ENCODE results near the gene ZNF473.
A peak's percentile ranks its signal among the peaks of the same experiment; 100 is the strongest.
"Not testable (repeated sequence)": the region's sequence is repeated elsewhere in the genome, so short reads cannot be mapped to it uniquely, and the experiment has no call there.

Gene ZNF473

DNA sequence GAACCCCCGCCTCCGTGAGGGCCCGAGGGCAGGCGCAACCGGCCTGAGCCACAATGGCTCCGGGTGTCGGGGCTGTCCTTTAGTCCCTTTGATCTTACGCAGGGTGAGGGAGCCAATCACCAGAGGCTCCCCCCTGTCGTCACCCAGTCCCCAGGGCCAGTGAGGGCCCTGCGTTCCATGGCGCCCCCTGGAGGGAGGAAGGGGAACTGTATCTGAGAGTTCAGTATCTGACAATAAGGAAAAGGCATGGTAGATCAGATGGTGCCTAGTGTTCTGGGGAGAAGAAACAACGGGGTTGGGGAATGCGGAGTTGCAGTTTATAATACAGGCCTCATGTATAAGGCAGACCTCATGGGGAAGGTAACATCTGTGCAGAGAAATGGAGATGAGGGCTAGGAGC lies 72.1 kb downstream of the ZNF473 start:
- DNase-seq (ENCODE audit: low read depth in 2 of 3, low spot score in 1 of 3) = not testable (repeated sequence)

DNA sequence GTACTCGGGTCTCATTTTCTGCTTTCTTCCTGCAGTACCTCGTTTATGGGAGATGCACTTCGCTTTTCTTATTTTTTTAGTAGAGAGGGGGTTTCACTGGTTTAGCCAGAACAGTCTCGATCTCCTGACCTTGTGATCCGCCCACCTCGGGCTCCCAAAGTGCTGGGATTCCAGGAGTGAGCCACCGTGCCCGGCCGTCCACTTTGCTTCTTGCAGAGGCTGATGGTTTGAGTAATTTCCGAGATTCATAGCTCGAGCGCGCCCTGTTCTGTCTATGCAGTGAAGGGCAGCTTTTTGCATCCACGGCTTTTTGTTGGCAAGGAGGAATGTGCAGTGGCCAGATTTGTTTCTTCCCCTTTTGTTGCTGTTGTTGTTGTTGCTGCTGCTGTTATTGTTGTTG lies 73.1 kb downstream of the ZNF473 start:
- peak in 1 of 3 donors; percentile 5 for DNase-seq (ENCODE audit: low read depth in 2 of 3, low spot score in 1 of 3)

DNA sequence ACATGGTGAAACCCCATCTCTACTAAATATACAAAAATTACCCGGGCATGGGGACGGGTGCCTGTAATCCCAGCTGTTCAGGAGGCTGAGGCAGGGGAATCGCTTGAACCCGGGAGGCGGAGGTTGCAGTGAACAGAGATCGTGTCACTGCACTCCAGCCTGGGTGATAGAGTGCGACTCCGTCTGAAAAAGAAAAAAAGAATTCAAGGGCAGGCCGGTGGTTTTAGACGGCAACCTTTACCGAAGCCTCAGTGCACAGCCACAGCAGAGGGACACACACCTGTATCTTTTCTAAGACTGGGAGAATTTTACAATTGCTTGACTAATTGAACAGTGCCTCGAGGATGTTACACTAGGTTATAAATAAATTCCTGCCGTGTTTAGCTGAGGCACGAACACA lies 73.9 kb downstream of the ZNF473 start:
- not testable (repeated sequence) for DNase-seq (ENCODE audit: low read depth in 2 of 3, low spot score in 1 of 3)

DNA sequence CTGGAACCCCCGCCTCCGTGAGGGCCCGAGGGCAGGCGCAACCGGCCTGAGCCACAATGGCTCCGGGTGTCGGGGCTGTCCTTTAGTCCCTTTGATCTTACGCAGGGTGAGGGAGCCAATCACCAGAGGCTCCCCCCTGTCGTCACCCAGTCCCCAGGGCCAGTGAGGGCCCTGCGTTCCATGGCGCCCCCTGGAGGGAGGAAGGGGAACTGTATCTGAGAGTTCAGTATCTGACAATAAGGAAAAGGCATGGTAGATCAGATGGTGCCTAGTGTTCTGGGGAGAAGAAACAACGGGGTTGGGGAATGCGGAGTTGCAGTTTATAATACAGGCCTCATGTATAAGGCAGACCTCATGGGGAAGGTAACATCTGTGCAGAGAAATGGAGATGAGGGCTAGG lies 75.1 kb downstream of the ZNF473 start:
- DNase-seq (ENCODE audit: low read depth in 2 of 3, low spot score in 1 of 3) = not testable (repeated sequence)

Measured in stimulated activated CD4-positive, alpha-beta T cell treated with anti-CD3 and anti-CD28 coated beads, Interleukin-12 subunit alpha, Interleukin-12 subunit beta, amount 100 ng/mL, for 48 hours (primary cell).